Middle frontal gyrus (tissue), 1 donor: Measurements from ENCODE around the gene KLK3.

Experiments used
- DNase-seq: peaks from one replicate; pipeline ENCODE4 v3.0.0-alpha.2; 2015; ENCODE audit warnings: low spot score; ENCODE audit errors: extremely low spot score

The KLK3 gene

DNA sequence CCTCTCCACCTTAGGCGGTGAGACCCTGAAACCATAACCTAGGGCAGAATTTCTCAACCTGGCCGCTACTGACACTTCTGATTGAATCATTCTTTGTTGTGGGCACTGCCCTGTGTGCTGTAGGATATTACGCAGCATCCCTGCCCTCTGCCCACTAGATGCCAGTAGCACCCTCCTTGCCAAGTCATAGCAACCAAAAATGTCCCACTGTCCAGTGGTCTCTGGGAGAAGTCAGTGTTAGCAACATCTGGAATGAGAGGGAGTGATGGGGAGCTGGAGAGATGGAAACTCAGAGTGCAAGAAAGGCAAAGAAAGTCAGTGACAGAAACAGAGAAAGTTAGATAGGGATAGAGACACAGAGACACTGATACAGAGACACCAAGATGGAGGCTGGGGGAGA lies 42.9 kb downstream of the KLK3 start:
- DNase-seq, result no peak

DNA sequence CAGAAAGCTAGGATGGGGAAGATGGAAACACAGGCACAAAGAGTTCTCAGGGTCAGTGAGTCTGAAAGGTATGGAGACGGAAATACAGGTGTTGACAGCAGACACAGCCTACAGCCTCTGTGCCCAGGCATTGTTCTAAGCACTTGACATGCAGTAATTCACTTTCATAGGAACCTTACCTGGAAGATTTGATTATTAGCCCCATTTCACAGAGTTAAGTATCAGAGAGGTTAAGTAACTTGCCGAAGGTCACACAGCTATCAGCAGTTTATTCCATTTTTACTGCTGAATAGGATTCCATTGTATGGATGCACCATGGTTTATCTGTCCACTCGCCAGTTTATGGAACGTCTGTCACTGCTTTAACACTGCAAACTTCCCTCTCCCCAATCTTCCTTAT lies 43.3 kb downstream of the KLK3 start:
- no peak for DNase-seq

- DNase-seq, result no peak
These were observed 44.9 kb downstream of the KLK3 start for GRCh38 chr19:50899569-50899968.

GRCh38 chr19:50902640-50903039 lies 47.9 kb downstream of the KLK3 start:
- DNase-seq, result no peak

- no peak for DNase-seq
These were observed 51.5 kb downstream of the KLK3 start for GRCh38 chr19:50906217-50906616.

DNA sequence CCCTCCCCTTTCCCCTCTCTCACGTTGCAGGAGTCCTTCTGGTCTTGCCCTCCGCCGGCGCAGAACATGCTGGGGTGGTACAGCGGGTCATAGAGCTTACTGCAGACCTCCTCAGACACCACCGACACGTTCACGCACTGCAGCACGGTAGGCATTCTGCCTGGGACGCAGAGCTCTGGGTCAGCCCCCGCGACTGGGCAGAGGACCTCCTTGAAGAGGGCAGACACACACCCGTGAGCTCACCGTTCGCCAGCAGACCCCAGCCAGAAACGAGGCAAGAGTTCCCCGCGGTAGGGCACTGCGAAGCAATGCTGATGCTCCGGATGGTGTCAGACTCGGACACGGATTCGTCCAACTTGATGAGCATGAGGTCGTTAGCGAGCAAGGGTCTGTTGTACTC lies 53.6 kb downstream of the KLK3 start:
- no peak for DNase-seq

DNA sequence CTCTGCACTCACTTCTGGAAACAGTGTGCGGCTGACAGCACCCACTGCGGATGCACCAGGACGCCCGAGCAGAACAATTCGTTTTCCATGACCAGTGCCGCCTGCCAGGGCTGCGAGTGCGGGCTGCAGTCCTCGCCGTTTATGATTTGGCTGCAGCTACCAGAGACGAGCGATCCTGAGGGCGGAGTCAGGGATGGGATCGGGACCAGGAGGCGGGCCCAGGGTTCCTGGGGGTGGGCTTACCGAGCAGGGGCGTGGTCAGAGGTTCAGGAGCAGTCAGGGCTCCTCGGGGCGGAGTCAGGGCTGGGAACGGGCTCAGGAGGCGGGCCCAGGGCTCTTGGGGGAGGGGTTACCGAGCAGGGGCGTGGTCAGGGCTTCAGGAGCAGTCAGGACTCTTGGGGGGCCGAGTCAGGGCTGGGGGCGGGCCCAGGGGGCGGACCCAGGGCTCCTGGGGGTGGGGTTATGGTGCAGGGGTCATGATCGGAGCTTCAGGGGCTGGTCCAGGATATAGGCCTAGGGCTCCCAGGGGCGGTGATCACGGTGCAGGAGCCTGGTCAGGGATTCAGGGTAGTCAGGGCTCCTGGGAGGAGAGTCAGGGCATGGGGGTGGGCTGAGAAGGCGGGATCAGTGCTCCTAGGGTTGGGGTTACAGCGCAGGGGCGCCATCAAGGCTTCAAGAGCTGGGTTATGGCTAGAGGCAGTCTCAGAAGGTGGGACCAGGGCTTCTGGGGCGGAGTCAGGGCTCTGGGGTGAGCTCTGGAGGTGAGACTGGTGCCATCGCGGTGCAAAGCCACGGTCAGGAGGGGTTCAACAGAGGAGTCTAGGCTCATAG lies 54.7 kb downstream of the KLK3 start:
- DNase-seq, result no peak
